ENCODE measurements around the gene GPC3. TPM values are rescaled to one million over a fixed set of nuclear protein-coding genes. Genes with fewer than 3 reads are reported as not detected.
A peak's percentile ranks its signal among the peaks of the same experiment; 100 is the strongest.

Gene GPC3
- total and polyA plus RNA-seq, 2 of the 4 experiments (the other 2 are of a cell fraction) = not detected

DNA sequence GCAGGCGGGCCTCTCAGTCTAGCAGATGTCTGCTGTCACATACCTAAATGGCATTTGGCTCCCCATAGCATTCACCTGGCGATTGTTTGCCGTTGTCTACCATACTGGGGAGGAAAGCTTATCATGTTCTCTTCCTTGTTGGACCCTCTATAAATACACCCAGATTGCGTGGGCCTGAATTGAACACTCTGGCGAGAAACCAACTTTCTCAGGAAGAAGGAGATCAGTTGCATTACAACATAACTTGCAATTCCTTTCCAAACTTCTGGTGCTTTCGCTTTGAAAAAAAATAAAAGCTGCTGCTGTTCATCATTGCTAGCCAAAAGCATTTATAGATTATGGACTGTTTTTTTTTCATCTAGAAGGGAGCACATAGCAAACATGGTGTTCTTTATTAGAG is 340.1 kb downstream of the GPC3 start:
- no peaks in the 10 kb centered on the region for H3K4me1 ChIP-seq (ENCODE audit: control insufficient read depth, insufficient read depth, low read length)
- H2AFZ ChIP-seq (replicated peaks; ENCODE audit: low read length, poor library complexity) = peak overlapping the region; percentile 33
- no peak overlapping the region for H3K27ac ChIP-seq (ENCODE audit: insufficient read depth, low read length)
- no peak overlapping the region for H3K18ac ChIP-seq (ENCODE audit: low read depth, low read length)
- no peaks in the 10 kb centered on the region for H3K9me3 ChIP-seq (ENCODE audit: control insufficient read depth, insufficient read depth, low read length)
- H3K14ac ChIP-seq (replicated peaks; ENCODE audit: low read depth, low read length) = no peak overlapping the region
- H2BK5ac ChIP-seq (ENCODE audit: low read depth, low read length, poor library complexity, severe bottlenecking) = no peak overlapping the region
- H2BK20ac ChIP-seq (ENCODE audit: low read depth, low read length) = peak overlapping the region; percentile 24; the same call in 1 of the 2 replicates
- dilution Hi-C loops (cut with HindIII; ENCODE audit: low sequenced_read_pairs, unreplicated experiment) = no loop called here
- in situ Hi-C loops (cut with MboI; ENCODE audit: low sequenced_read_pairs) = no loop called here
- H4K20me1 ChIP-seq (ENCODE audit: insufficient read depth, low read length) = no peaks in the 10 kb centered on the region
- no peak overlapping the region for H4K5ac ChIP-seq (ENCODE audit: low read depth, low read length)
- H3K9me1 ChIP-seq (ENCODE audit: insufficient read depth, low read length) = no peaks in the 10 kb centered on the region; the same call in 1 of the 2 replicates
- H2BK120ac ChIP-seq (ENCODE audit: low read depth, low read length) = no peak overlapping the region
- H2AK9ac ChIP-seq (replicated peaks; ENCODE audit: low read depth, low read length, poor library complexity) = no peak overlapping the region
- no peak overlapping the region for H4K8ac ChIP-seq (ENCODE audit: low read depth in 2 of 2, low read length in 2 of 2)
- no peak overlapping the region for H3K9ac ChIP-seq (ENCODE audit: low read depth, low read length)
- no TSS peak for BruUV-seq (replicated peaks)
- H3K56ac ChIP-seq (ENCODE audit: extremely low read depth, insufficient read depth, low read length) = no peak overlapping the region
- TF ChIP-seq RCOR1 (IDR thresholded peaks at IDR 0.05; ENCODE audit: insufficient replicate concordance, low read length) = no peak
- TF ChIP-seq MAFK (IDR thresholded peaks at IDR 0.05; ENCODE audit: low read depth, low read length) = no peak
- TF ChIP-seq, protein P1, sequence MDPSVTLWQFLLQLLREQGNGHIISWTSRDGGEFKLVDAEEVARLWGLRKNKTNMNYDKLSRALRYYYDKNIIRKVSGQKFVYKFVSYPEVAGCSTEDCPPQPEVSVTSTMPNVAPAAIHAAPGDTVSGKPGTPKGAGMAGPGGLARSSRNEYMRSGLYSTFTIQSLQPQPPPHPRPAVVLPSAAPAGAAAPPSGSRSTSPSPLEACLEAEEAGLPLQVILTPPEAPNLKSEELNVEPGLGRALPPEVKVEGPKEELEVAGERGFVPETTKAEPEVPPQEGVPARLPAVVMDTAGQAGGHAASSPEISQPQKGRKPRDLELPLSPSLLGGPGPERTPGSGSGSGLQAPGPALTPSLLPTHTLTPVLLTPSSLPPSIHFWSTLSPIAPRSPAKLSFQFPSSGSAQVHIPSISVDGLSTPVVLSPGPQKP (IDR thresholded peaks at IDR 0.05; ENCODE audit: borderline replicate concordance, low read depth, low read length) = no peak
- TF ChIP-seq, protein P2, sequence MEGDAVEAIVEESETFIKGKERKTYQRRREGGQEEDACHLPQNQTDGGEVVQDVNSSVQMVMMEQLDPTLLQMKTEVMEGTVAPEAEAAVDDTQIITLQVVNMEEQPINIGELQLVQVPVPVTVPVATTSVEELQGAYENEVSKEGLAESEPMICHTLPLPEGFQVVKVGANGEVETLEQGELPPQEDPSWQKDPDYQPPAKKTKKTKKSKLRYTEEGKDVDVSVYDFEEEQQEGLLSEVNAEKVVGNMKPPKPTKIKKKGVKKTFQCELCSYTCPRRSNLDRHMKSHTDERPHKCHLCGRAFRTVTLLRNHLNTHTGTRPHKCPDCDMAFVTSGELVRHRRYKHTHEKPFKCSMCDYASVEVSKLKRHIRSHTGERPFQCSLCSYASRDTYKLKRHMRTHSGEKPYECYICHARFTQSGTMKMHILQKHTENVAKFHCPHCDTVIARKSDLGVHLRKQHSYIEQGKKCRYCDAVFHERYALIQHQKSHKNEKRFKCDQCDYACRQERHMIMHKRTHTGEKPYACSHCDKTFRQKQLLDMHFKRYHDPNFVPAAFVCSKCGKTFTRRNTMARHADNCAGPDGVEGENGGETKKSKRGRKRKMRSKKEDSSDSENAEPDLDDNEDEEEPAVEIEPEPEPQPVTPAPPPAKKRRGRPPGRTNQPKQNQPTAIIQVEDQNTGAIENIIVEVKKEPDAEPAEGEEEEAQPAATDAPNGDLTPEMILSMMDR (conservative IDR thresholded peaks at IDR 0.05; ENCODE audit: low read depth, low read length) = no peak
- no peak for TF ChIP-seq CEBPB (IDR thresholded peaks at IDR 0.05; ENCODE audit: low read depth, low read length)
- TF ChIP-seq CHD1 (IDR thresholded peaks at IDR 0.05; ENCODE audit: low read depth, low read length) = no peak
- TF ChIP-seq RAD21 (IDR thresholded peaks at IDR 0.05; ENCODE audit: low read length) = no peak
- no peak for TF ChIP-seq MXI1 (IDR thresholded peaks at IDR 0.05; ENCODE audit: borderline replicate concordance, low read depth, low read length)
- TF ChIP-seq RFX5 (IDR thresholded peaks at IDR 0.05; ENCODE audit: low read depth, low read length) = no peak
- no peak for TF ChIP-seq FOS (IDR thresholded peaks at IDR 0.05; ENCODE audit: low read depth, low read length)
- no peak for TF ChIP-seq MAZ (IDR thresholded peaks at IDR 0.05; ENCODE audit: borderline replicate concordance, low read depth, low read length)
- TF ChIP-seq NFE2L2 (IDR thresholded peaks at IDR 0.05; ENCODE audit: low read depth, low read length) = no peak
- H3K4me2 ChIP-seq (ENCODE audit: low read depth, low read length) = peak overlapping the region; percentile 53; the same call in 1 of the 2 replicates
- 38% methylated on average over 2 of the region's 6 CpGs; no CpG with 5 or more reads in 1 of the 2 experiments for WGBS, 2 experiments (ENCODE audit: extremely low coverage in 2 of 2, insufficient read length in 1 of 2)
- no peak overlapping the region for H2AK5ac ChIP-seq (ENCODE audit: low read depth, low read length)
- intact Hi-C loops (cut with micrococcal nuclease) = no loop called here
- ATAC-seq (ENCODE audit: low read depth) (no peak), DNase-seq (peak; percentile 17)
- ChIA-PET CTCF (no interaction called here), POLR2A (ENCODE audit: unreplicated experiment) (no interaction called here)
- H2BK15ac ChIP-seq (ENCODE audit: low read depth, low read length) = no peak overlapping the region
- H3K23ac ChIP-seq (ENCODE audit: low read depth, low read length) = no peak overlapping the region
- no peak overlapping the region for H3K4me3 ChIP-seq (ENCODE audit: insufficient read depth, low read depth, low read length)
- no peaks in the 10 kb centered on the region for H3K36me3 ChIP-seq (ENCODE audit: control insufficient read depth, insufficient read depth, low read length)
- no peak overlapping the region for H4K91ac ChIP-seq (ENCODE audit: insufficient read depth, low read depth, low read length)
- H3K79me1 ChIP-seq (ENCODE audit: low read depth in 1 of 2, low read length in 2 of 2) = no peaks in the 10 kb centered on the region
- peaks cover 4% of the 10 kb centered on the region for H3K27me3 ChIP-seq (ENCODE audit: control insufficient read depth, insufficient read depth, low read length)
- no peak overlapping the region for H3K4ac ChIP-seq (ENCODE audit: low read depth, low read length)

All from IMR-90 (cell line).